ENCODE measurements around the gene FAM217A.

DNA sequence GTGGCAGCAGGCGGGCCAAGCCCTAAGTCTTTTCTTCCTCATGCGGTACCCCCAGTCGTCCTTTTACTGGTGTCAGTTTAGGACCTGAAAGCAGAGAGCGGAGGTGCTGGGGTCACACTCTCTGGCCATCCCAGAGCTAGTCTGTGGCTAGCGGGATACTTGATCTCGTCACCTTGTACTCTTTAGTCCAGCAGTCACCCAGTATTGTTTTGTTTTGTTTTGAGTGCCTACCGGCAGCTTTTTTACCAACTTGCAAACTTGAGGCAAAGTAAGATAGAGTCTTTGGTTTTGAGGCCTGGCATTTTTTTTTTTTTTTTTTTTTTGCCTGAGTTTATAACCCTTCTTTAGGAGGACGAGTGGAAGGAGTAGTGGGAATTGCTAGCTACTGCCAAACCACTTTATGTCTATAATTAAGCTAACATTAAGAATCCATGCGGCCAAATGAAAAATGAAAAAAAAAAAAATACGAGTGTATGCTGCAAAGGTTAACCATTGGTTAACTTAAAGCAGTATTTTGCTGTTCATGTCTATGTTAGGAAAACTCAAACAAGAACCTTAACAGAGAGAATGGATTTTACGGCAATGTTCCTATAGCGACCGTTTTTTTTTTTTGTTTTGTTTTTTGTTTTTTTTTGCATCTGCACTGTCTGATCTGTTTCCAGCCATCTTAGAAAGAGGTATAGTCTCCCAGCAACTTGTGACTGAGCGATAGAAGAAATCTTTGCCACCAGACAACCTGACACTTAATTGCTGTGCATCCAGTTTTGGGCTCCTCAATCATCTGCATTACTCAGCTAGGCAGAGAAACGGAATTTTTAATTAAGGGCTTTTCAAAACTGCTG lies 56.9 kb downstream of the FAM217A start:
- no peak for TF ChIP-seq EP300 (IDR thresholded peaks at IDR 0.05; ENCODE audit: borderline replicate concordance)
- TF ChIP-seq RAD21 (IDR thresholded peaks at IDR 0.05; ENCODE audit: low read depth), result no peak
- no peak for TF ChIP-seq ZBTB7A (IDR thresholded peaks at IDR 0.05; ENCODE audit: low read depth)
- TF ChIP-seq TAF1 (IDR thresholded peaks at IDR 0.05; ENCODE audit: low read depth), result no peak
- no peak for TF ChIP-seq EGR1 (IDR thresholded peaks at IDR 0.05)
- TF ChIP-seq, protein P1, sequence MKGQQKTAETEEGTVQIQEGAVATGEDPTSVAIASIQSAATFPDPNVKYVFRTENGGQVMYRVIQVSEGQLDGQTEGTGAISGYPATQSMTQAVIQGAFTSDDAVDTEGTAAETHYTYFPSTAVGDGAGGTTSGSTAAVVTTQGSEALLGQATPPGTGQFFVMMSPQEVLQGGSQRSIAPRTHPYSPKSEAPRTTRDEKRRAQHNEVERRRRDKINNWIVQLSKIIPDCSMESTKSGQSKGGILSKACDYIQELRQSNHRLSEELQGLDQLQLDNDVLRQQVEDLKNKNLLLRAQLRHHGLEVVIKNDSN (IDR thresholded peaks at IDR 0.05), result no peak
- TF ChIP-seq CEBPB (IDR thresholded peaks at IDR 0.05), result no peak
- TF ChIP-seq YY1 (IDR thresholded peaks at IDR 0.05; ENCODE audit: low read depth), result no peak

Measured in Ishikawa (cell line).